ENCODE data around the gene LY6G5C. TPM values are rescaled to one million over a fixed set of nuclear protein-coding genes. Genes with fewer than 3 reads are reported as not detected.

The LY6G5C gene
- total and polyA plus RNA-seq, 7 experiments from 2014 or later = 2.4 to 10.2 (median 3.2) TPM

GRCh38 chr6:31630177-31630934 lies 50.5 kb downstream of the LY6G5C start:
- H3K4me3 Mint-ChIP-seq = no peak overlapping the region
- peak overlapping the region in 3 of 9 donors; percentile 57 to 82 (median 78) for H3K27ac Mint-ChIP-seq
- DNase-seq (no peak), ATAC-seq (no peak)
- no peaks in the 10 kb centered on the region for H3K4me1 ChIP-seq (ENCODE audit: control insufficient read depth in 2 of 2, insufficient read depth in 2 of 2, low read length in 2 of 2)
- H3K9me3 ChIP-seq (ENCODE audit: control insufficient read depth in 2 of 3, low read length in 3 of 3) = no peaks in the 10 kb centered on the region
- H3K9me3 Mint-ChIP-seq = no peaks in the 10 kb centered on the region
- H3K4me3 ChIP-seq (ENCODE audit: low read length) = no peak overlapping the region
- ChIA-PET POLR2A (interaction anchor here (0.6 to 1.2 kb wide), 2 partner anchors 23 to 1713 kb away, joined by 3 to 4 read pairs; no protein-coding TSS in a partner anchor), CTCF (no interaction called here)
- H3K36me3 ChIP-seq (ENCODE audit: control insufficient read depth in 2 of 3, insufficient read depth in 3 of 3, low read length in 3 of 3) = peaks cover 25 to 100% (median 38%) of the 10 kb centered on the region in 3 experiments
- no peak overlapping the region for H3K27ac ChIP-seq (ENCODE audit: low read depth, low read length)
- H3K36me3 Mint-ChIP-seq = peaks cover 15 to 56% (median 29%) of the 10 kb centered on the region in 5 donors
- H3K27me3 Mint-ChIP-seq = no peaks in the 10 kb centered on the region
- intact Hi-C loops (cut with micrococcal nuclease) = no loop called here
- H3K27me3 ChIP-seq (ENCODE audit: control insufficient read depth in 2 of 2, insufficient read depth in 2 of 2, low read length in 2 of 2) = no peaks in the 10 kb centered on the region
- peaks cover 0 to 17% (median 3%) of the 10 kb centered on the region in 7 donors for H3K4me1 Mint-ChIP-seq

GRCh38 chr6:31629014-31629413 lies 51.9 kb downstream of the LY6G5C start:
- Mint-ChIP-seq H3K27ac (peak overlapping the region in 3 of 9 donors; percentile 53 to 86 (median 67)), H3K27me3 (no peaks in the 10 kb centered on the region), H3K4me3 (no peak overlapping the region), H3K9me3 (no peaks in the 10 kb centered on the region), H3K4me1 (peaks cover 0 to 16% (median 2%) of the 10 kb centered on the region in 7 donors), H3K36me3 (peaks cover 13 to 56% (median 26%) of the 10 kb centered on the region in 5 donors)
- intact Hi-C loops (cut with micrococcal nuclease) = no loop called here
- DNase-seq (no peak), ATAC-seq (no peak)
- no peak overlapping the region for H3K27ac ChIP-seq (ENCODE audit: low read depth, low read length)
- peaks cover 27 to 100% (median 39%) of the 10 kb centered on the region in 3 experiments for H3K36me3 ChIP-seq (ENCODE audit: control insufficient read depth in 2 of 3, insufficient read depth in 3 of 3, low read length in 3 of 3)
- no peaks in the 10 kb centered on the region for H3K27me3 ChIP-seq (ENCODE audit: control insufficient read depth in 2 of 2, insufficient read depth in 2 of 2, low read length in 2 of 2)
- no peaks in the 10 kb centered on the region for H3K4me1 ChIP-seq (ENCODE audit: control insufficient read depth in 2 of 2, insufficient read depth in 2 of 2, low read length in 2 of 2)
- H3K4me3 ChIP-seq (ENCODE audit: low read length) = no peak overlapping the region
- ChIA-PET CTCF (no interaction called here), POLR2A (interaction anchor here (0.5 to 66.4 kb wide), 4 partner anchors 19 to 362 kb away, joined by 3 to 3078 read pairs (median 3); partner anchors contain the start of genes ATP6V1G2, DDX39B, LST1 and LTA)
- no peaks in the 10 kb centered on the region for H3K9me3 ChIP-seq (ENCODE audit: control insufficient read depth in 2 of 3, low read length in 3 of 3)

DNA sequence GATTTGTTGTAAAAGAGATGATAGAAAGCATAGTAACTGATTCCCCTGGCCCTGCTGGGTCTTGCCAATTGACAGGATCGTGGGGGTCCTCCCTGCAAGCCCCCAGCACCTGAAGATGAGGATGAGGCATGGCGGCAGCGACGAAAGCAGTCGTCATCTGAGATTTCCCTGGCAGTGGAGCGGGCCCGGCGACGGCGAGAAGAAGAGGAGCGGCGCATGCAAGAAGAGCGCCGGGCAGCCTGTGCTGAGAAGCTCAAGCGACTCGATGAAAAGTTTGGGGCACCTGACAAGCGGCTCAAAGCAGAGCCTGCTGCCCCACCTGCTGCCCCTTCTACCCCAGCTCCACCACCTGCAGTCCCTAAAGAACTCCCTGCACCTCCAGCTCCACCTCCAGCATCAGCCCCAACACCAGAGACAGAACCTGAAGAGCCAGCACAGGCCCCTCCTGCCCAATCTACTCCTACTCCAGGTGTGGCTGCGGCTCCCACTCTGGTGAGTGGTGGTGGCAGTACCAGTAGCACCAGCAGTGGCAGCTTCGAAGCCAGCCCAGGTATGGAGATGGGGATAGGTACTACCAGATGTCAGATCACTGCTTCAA lies 53.1 kb downstream of the LY6G5C start:
- Mint-ChIP-seq H3K36me3 (peaks cover 14 to 57% (median 26%) of the 10 kb centered on the region in 5 donors), H3K4me1 (peaks cover 0 to 20% (median 4%) of the 10 kb centered on the region in 7 donors), H3K27me3 (no peaks in the 10 kb centered on the region), H3K27ac (peak overlapping the region in 1 of 9 donors; percentile 36), H3K4me3 (no peak overlapping the region), H3K9me3 (no peaks in the 10 kb centered on the region)
- POLR2A ChIA-PET = interaction anchor here (1.3 to 66.4 kb wide), 3 partner anchors 12 to 64 kb away, joined by 4 to 3078 read pairs (median 7); partner anchors contain the start of genes ATP6V1G2, BAG6, DDX39B and LST1
- intact Hi-C loops (cut with micrococcal nuclease) = no loop called here
- H3K27me3 ChIP-seq (ENCODE audit: control insufficient read depth in 2 of 2, insufficient read depth in 2 of 2, low read length in 2 of 2) = no peaks in the 10 kb centered on the region
- H3K27ac ChIP-seq (ENCODE audit: low read depth, low read length) = no peak overlapping the region
- no peak overlapping the region for H3K4me3 ChIP-seq (ENCODE audit: low read length)
- no peak for DNase-seq
- CTCF ChIA-PET = no interaction called here
- H3K9me3 ChIP-seq (ENCODE audit: control insufficient read depth in 2 of 3, low read length in 3 of 3) = no peaks in the 10 kb centered on the region
- no peaks in the 10 kb centered on the region for H3K4me1 ChIP-seq (ENCODE audit: control insufficient read depth in 2 of 2, insufficient read depth in 2 of 2, low read length in 2 of 2)
- peaks cover 20 to 95% (median 35%) of the 10 kb centered on the region in 3 experiments for H3K36me3 ChIP-seq (ENCODE audit: control insufficient read depth in 2 of 3, insufficient read depth in 3 of 3, low read length in 3 of 3)
- no peak for ATAC-seq

- peak overlapping the region in 2 of 9 donors; percentile 1 to 34 for H3K27ac Mint-ChIP-seq
- H3K4me3 Mint-ChIP-seq = no peak overlapping the region
- DNase-seq = no peak
- H3K4me3 ChIP-seq (ENCODE audit: low read length) = no peak overlapping the region
- POLR2A ChIA-PET = interaction anchor here (0.7 to 66.4 kb wide), 5 partner anchors 13 to 268 kb away, joined by 3 to 3078 read pairs (median 4); partner anchors contain the start of genes ATP6V1G2, BAG6, DDX39B and LST1
- peaks cover 0 to 28% (median 12%) of the 10 kb centered on the region in 7 donors for H3K4me1 Mint-ChIP-seq
- CTCF ChIA-PET = interaction anchor here (0.6 kb wide), 1 partner anchor 76 kb away, joined by 3 read pairs; no protein-coding TSS in a partner anchor
- H3K27me3 ChIP-seq (ENCODE audit: control insufficient read depth in 2 of 2, insufficient read depth in 2 of 2, low read length in 2 of 2) = no peaks in the 10 kb centered on the region
- no peak for ATAC-seq
- H3K36me3 ChIP-seq (ENCODE audit: control insufficient read depth in 2 of 3, insufficient read depth in 3 of 3, low read length in 3 of 3) = peaks cover 20 to 86% (median 29%) of the 10 kb centered on the region in 3 experiments
- H3K4me1 ChIP-seq (ENCODE audit: control insufficient read depth in 2 of 2, insufficient read depth in 2 of 2, low read length in 2 of 2) = peaks cover 0 to 3% of the 10 kb centered on the region in 2 donors
- H3K27ac ChIP-seq (ENCODE audit: low read depth, low read length) = no peak overlapping the region
- H3K27me3 Mint-ChIP-seq = no peaks in the 10 kb centered on the region
- H3K9me3 Mint-ChIP-seq = no peaks in the 10 kb centered on the region
- intact Hi-C loops (cut with micrococcal nuclease) = no loop called here
- H3K36me3 Mint-ChIP-seq = peaks cover 14 to 60% (median 26%) of the 10 kb centered on the region in 5 donors
- H3K9me3 ChIP-seq (ENCODE audit: control insufficient read depth in 2 of 3, low read length in 3 of 3) = no peaks in the 10 kb centered on the region
Observed at GRCh38 chr6:31626952-31627351, 53.9 kb downstream of the LY6G5C start.

Small RNA genes within 50 kb of the gene (microRNA-seq; reads per million reads assigned to microRNA genes)
- not detected for gene MIR4646 (ENCODE audit: borderline microRNAs expressed)
- not detected for gene MIR6832 (ENCODE audit: borderline microRNAs expressed)

Other genes with a start within 250 kb of the LY6G5C start
Only the 30 nearest of the 38 such genes appear.
- 100 to 1,000 TPM; 443 to 761 (median 546) TPM for gene DDX39B, start 139.1 kb downstream of the LY6G5C start, total RNA-seq
- 100 to 1,000 TPM; 106 to 125 TPM for gene DDX39B, start 139.1 kb downstream of the LY6G5C start, polyA plus RNA-seq
- 1 to 10 TPM; 2.7 to 7.5 (median 4.8) TPM for gene ATP6V1G2, start 134.5 kb downstream of the LY6G5C start, total RNA-seq
- gene ATP6V1G2, start 134.5 kb downstream of the LY6G5C start, polyA plus RNA-seq = 1 to 10 TPM in 1 of 2 donors, under 1 TPM in 1; 0.38 to 1.9 TPM
- gene NFKBIL1, start 133.5 kb downstream of the LY6G5C start, total RNA-seq = 10 to 100 TPM in 4 of 5 experiments, 1 to 10 TPM in 1; 8.7 to 17.2 (median 11.6) TPM
- gene NFKBIL1, start 133.5 kb downstream of the LY6G5C start, polyA plus RNA-seq = 10 to 100 TPM in 1 of 2 donors, 1 to 10 TPM in 1; 9.4 to 13.8 TPM
- gene LTA, start 108.8 kb downstream of the LY6G5C start, total RNA-seq = 100 to 1,000 TPM in 1 of 5 experiments, 10 to 100 TPM in 4; 12.3 to 110 (median 20.2) TPM
- gene LTA, start 108.8 kb downstream of the LY6G5C start, polyA plus RNA-seq = 10 to 100 TPM; 24.0 to 27.5 TPM
- 100 to 1,000 TPM in 1 of 5 experiments, 10 to 100 TPM in 1, 1 to 10 TPM in 3; 5.4 to 125 (median 8.7) TPM for gene TNF, start 105.5 kb downstream of the LY6G5C start, total RNA-seq
- gene TNF, start 105.5 kb downstream of the LY6G5C start, polyA plus RNA-seq = 1 to 10 TPM in 1 of 2 donors, under 1 TPM in 1; 0.73 to 1.1 TPM
- gene LTB, start 98.6 kb downstream of the LY6G5C start, total RNA-seq = 1,000 to 10,000 TPM in 1 of 5 experiments, 100 to 1,000 TPM in 4; 370 to 1,909 (median 670) TPM
- gene LTB, start 98.6 kb downstream of the LY6G5C start, polyA plus RNA-seq = 1,000 to 10,000 TPM; 1,970 to 2,371 TPM
- 100 to 1,000 TPM in 2 of 5 experiments, 10 to 100 TPM in 3; 15.1 to 234 (median 32.0) TPM for gene LST1, start 94.8 kb downstream of the LY6G5C start, total RNA-seq
- gene LST1, start 94.8 kb downstream of the LY6G5C start, polyA plus RNA-seq = 10 to 100 TPM in 1 of 2 donors, 1 to 10 TPM in 1; 8.4 to 15.3 TPM
- 10 to 100 TPM in 2 of 5 experiments, 1 to 10 TPM in 2, under 1 TPM in 1; 0.97 to 47.1 (median 6.7) TPM for gene NCR3, start 88.1 kb downstream of the LY6G5C start, total RNA-seq
- 10 to 100 TPM; 11.0 to 19.7 TPM for gene NCR3, start 88.1 kb downstream of the LY6G5C start, polyA plus RNA-seq
- gene AIF1, start 65.8 kb downstream of the LY6G5C start, total RNA-seq = 100 to 1,000 TPM in 1 of 5 experiments, 10 to 100 TPM in 4; 33.1 to 160 (median 62.0) TPM
- 100 to 1,000 TPM; 140 to 182 TPM for gene AIF1, start 65.8 kb downstream of the LY6G5C start, polyA plus RNA-seq
- 100 to 1,000 TPM; 203 to 238 (median 226) TPM for gene PRRC2A, start 60.4 kb downstream of the LY6G5C start, total RNA-seq
- 1 to 10 TPM; 3.9 to 8.2 TPM for gene PRRC2A, start 60.4 kb downstream of the LY6G5C start, polyA plus RNA-seq
- gene BAG6, start 28.4 kb downstream of the LY6G5C start, total RNA-seq = 100 to 1,000 TPM; 260 to 321 (median 280) TPM
- 10 to 100 TPM; 14.4 to 24.3 TPM for gene BAG6, start 28.4 kb downstream of the LY6G5C start, polyA plus RNA-seq
- 1 to 10 TPM in 4 of 5 experiments, under 1 TPM in 1; 0.78 to 4.3 (median 2.8) TPM for gene APOM, start 25.2 kb downstream of the LY6G5C start, total RNA-seq
- gene APOM, start 25.2 kb downstream of the LY6G5C start, polyA plus RNA-seq = 1 to 10 TPM; 3.8 to 5.0 TPM
- 10 to 100 TPM; 14.0 to 32.8 (median 23.2) TPM for gene C6orf47, start 20.3 kb downstream of the LY6G5C start, total RNA-seq
- gene C6orf47, start 20.3 kb downstream of the LY6G5C start, polyA plus RNA-seq = 10 to 100 TPM; 22.3 to 33.7 TPM
- gene GPANK1, start 16.1 kb downstream of the LY6G5C start, total RNA-seq = 10 to 100 TPM; 12.8 to 35.1 (median 28.9) TPM
- 10 to 100 TPM; 24.0 to 27.2 TPM for gene GPANK1, start 16.1 kb downstream of the LY6G5C start, polyA plus RNA-seq
- gene CSNK2B, start 15.0 kb downstream of the LY6G5C start, total RNA-seq = 100 to 1,000 TPM; 101 to 215 (median 133) TPM
- gene CSNK2B, start 15.0 kb downstream of the LY6G5C start, polyA plus RNA-seq = 100 to 1,000 TPM; 260 to 275 TPM
- gene LY6G5B, start 11.1 kb downstream of the LY6G5C start, total RNA-seq = 10 to 100 TPM; 27.7 to 51.0 (median 42.9) TPM
- gene LY6G5B, start 11.1 kb downstream of the LY6G5C start, polyA plus RNA-seq = not detected
- 10 to 100 TPM; 60.1 to 71.7 (median 65.2) TPM for gene ABHD16A, start 22.3 kb upstream of the LY6G5C start, total RNA-seq
- gene ABHD16A, start 22.3 kb upstream of the LY6G5C start, polyA plus RNA-seq = 10 to 100 TPM; 31.1 to 42.5 TPM
- under 1 TPM in 1 of 5 experiments, not detected in 4; 0.56 TPM for gene LY6G6F, start 25.8 kb upstream of the LY6G5C start, total RNA-seq
- not detected for gene LY6G6F, start 25.8 kb upstream of the LY6G5C start, polyA plus RNA-seq
- gene LY6G6D, start 34.3 kb upstream of the LY6G5C start, total RNA-seq = not detected
- not detected for gene LY6G6D, start 34.3 kb upstream of the LY6G5C start, polyA plus RNA-seq
- 1 to 10 TPM in 1 of 5 experiments, not detected in 4; 1.2 TPM for gene LY6G6C, start 40.7 kb upstream of the LY6G5C start, total RNA-seq
- gene LY6G6C, start 40.7 kb upstream of the LY6G5C start, polyA plus RNA-seq = not detected
- 1 to 10 TPM in 1 of 5 experiments, under 1 TPM in 4; 0.12 to 4.7 (median 0.64) TPM for gene MPIG6B, start 42.3 kb upstream of the LY6G5C start, total RNA-seq
- gene MPIG6B, start 42.3 kb upstream of the LY6G5C start, polyA plus RNA-seq = 1 to 10 TPM in 1 of 2 donors, under 1 TPM in 1; 0.20 to 2.3 TPM
- 10 to 100 TPM in 2 of 5 experiments, 1 to 10 TPM in 3; 4.9 to 31.4 (median 7.1) TPM for gene DDAH2, start 48.2 kb upstream of the LY6G5C start, total RNA-seq
- gene DDAH2, start 48.2 kb upstream of the LY6G5C start, polyA plus RNA-seq = 10 to 100 TPM; 13.1 to 15.3 TPM
- 100 to 1,000 TPM in 2 of 5 experiments, 10 to 100 TPM in 3; 29.3 to 494 (median 58.2) TPM for gene CLIC1, start 55.5 kb upstream of the LY6G5C start, total RNA-seq
- gene CLIC1, start 55.5 kb upstream of the LY6G5C start, polyA plus RNA-seq = 100 to 1,000 TPM; 102 to 122 TPM
- gene MSH5, start 58.9 kb upstream of the LY6G5C start, total RNA-seq = 10 to 100 TPM; 10.3 to 52.2 (median 11.4) TPM
- gene MSH5, start 58.9 kb upstream of the LY6G5C start, polyA plus RNA-seq = 1 to 10 TPM in 1 of 2 donors, under 1 TPM in 1; 0.51 to 2.6 TPM
- 10 to 100 TPM in 1 of 5 experiments, 1 to 10 TPM in 4; 2.3 to 11.1 (median 3.3) TPM for gene SAPCD1, start 81.6 kb upstream of the LY6G5C start, total RNA-seq
- not detected for gene SAPCD1, start 81.6 kb upstream of the LY6G5C start, polyA plus RNA-seq
- gene VWA7, start 96.3 kb upstream of the LY6G5C start, total RNA-seq = 1 to 10 TPM in 3 of 5 experiments, under 1 TPM in 2; 0.53 to 4.5 (median 1.1) TPM
- not detected for gene VWA7, start 96.3 kb upstream of the LY6G5C start, polyA plus RNA-seq
- 10 to 100 TPM; 34.3 to 84.2 (median 53.2) TPM for gene VARS1, start 114.7 kb upstream of the LY6G5C start, total RNA-seq
- gene VARS1, start 114.7 kb upstream of the LY6G5C start, polyA plus RNA-seq = 10 to 100 TPM; 32.2 to 44.8 TPM
- gene LSM2, start 125.9 kb upstream of the LY6G5C start, total RNA-seq = 10 to 100 TPM; 22.9 to 94.5 (median 29.2) TPM
- 10 to 100 TPM; 58.9 to 67.9 TPM for gene LSM2, start 125.9 kb upstream of the LY6G5C start, polyA plus RNA-seq
- gene HSPA1L, start 134.2 kb upstream of the LY6G5C start, total RNA-seq = 1 to 10 TPM; 3.3 to 5.5 (median 4.7) TPM
- gene HSPA1L, start 134.2 kb upstream of the LY6G5C start, polyA plus RNA-seq = 1 to 10 TPM; 2.3 to 3.6 TPM
- 100 to 1,000 TPM in 1 of 5 experiments, 10 to 100 TPM in 3, 1 to 10 TPM in 1; 6.7 to 125 (median 30.3) TPM for gene HSPA1A, start 134.5 kb upstream of the LY6G5C start, total RNA-seq
- gene HSPA1A, start 134.5 kb upstream of the LY6G5C start, polyA plus RNA-seq = 10 to 100 TPM; 26.0 to 52.5 TPM

All from naive thymus-derived CD4-positive, alpha-beta T cell (primary cell).